Dermis microvascular lymphatic vessel endothelial cell (primary cell): Measurements from ENCODE around the gene LITAFD. TPM values are rescaled to one million over a fixed set of nuclear protein-coding genes. Genes with fewer than 3 reads are reported as not detected.
"Not testable (repeated sequence)": the region's sequence is repeated elsewhere in the genome, so short reads cannot be mapped to it uniquely, and the experiment has no call there.

Experiments used
- DNase-seq, 2 donors: peaks; one replicate each; pipeline versions ENCODE4 v3.0.0 to v3.0.0-alpha.2; 2010; ENCODE audit warnings: low read depth in 2 of 2
- total RNA-seq: library from RNA; depleted of rRNA; stranded (reverse); fragments of >200 nt; gene quantifications from 2 replicates; pipeline ENCODE4 v1.2.1, GENCODE V29; 2014

LITAFD gene
- not detected in 2 replicates for total RNA-seq

DNA sequence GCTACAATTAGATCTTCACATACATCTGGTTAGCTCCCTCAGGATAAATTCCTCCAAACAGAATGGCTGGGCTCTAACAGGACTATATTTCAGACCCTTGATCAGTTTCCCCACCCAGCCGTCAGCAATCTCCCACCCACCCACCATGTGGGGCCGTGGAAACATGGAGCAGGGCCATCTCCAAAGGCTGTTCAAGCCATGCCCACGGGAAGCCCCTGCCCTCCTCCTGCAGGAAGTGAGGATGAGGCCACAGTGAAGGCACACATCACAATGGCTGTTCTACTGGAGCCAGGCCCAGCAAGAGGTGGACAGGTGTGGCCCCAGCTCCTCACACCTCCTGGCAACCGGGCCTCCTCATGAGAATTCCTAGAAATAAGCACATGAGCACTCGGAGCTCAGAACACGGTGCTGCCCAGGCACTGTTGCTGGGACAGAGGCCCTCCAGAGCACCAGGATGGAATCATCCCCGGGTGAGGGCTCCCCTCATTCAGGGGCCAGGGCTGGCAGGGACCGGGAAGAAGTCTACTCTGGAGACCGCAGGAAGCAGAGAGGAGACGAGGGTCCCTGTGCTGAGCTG, at the start of gene LITAFD:
LITAFD (plus strand) TSS at position 311 of the 577 bp plus-strand sequence. CDS start 2,005 bp downstream, outside the sequence.
- no peak for DNase-seq

DNA sequence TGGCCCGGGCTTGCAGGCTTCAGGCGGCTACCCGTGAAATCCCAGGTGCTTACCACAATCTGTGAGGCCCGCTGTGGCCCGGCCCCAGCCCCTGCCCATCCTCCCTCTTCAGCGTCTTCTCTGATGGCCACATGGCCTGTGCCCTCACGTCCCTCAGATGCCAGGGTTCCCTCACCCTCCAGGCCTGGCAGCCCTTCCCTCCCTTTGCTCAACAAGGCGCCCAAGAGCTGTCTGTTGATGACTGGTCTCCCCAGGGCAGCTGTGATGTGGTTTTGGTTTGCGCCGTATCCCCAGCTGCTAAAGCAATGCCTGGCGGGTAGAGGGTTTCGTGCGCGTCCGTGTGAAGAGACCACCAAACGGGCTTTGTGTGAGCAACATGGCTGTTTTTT, 49.4 kb upstream of the LITAFD start:
- DNase-seq, result no peak

DNA sequence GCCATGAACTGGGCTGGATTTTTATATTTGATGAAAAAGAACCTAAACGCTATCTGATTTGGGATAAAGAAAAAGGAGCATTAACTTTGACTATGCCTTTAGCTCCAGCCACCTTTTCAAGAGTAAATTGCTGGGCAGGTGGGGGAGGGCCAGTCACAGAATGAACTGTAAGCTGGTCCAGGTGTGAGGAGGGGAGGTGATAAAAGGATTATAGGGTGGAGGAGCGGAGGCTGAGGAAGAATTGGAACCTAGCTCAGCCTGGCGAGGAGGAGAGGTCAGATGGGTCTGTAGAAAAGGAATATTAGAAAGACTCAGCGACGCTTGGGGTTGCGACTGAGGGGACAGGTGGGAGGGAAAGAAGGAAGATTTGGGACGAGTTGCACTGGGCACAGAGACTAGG, 45.4 kb upstream of the LITAFD start:
- not testable (repeated sequence) for DNase-seq

DNA sequence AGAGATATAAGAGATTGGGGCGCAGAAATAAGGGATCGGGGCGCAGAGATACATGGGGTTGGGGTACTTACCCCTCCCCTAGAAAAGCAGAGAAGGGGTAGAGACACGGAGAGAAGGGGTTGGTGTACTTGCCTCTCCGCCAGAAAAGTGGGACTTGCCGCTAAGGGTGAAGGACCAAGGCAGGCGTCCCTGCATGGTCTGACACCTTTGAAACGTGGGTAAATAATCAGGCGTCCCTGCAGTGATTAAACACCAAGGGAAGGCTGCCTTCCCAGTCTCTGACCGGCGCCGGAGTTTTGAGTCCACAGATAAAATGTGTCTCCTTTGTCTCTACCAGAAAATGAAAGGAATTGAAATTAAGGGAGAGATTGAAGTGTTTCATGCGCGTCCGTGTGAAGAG, 44.6 kb upstream of the LITAFD start:
- DNase-seq, result not testable (repeated sequence)

DNA sequence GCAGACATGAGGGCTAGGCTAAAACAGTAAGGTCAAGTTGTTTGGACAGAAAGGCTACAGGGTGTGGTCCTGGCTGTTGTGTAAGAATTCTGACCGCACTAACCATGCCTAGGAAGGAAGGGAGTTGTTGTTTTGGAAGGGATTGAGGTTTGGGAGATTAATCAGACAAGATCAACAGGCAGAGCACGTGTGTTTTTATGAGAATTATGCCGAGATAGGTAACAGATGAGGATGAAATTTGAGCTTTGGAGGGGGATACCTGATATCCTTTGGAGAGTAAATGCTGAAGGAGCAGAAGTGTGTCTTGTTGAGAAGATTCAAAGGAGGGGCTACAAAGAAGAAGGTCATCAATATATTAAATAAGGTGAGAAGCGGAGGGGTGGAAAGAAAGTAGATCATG, 40.1 kb upstream of the LITAFD start:
- DNase-seq, result not testable (repeated sequence)

DNA sequence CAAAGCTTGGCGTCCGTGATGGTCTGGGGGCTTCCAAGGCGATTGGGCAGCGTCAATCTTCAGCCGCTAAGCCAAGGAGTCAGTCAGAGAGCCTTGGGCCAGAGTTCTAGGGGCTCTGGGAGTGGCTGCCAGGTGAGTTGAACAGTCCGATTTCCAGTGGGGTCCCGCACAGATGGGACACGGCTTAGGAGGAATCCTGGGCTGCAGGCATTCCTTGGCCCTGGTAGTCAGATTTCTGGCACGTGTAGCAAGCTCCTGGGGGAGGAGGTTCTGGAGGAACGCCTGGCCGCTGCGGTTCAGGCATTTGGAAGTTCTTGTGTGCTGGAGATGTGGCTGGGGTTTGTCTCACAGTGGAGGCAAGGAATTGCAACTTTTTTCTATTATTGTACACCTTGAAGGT, 38.9 kb upstream of the LITAFD start:
- not testable (repeated sequence) for DNase-seq

DNA sequence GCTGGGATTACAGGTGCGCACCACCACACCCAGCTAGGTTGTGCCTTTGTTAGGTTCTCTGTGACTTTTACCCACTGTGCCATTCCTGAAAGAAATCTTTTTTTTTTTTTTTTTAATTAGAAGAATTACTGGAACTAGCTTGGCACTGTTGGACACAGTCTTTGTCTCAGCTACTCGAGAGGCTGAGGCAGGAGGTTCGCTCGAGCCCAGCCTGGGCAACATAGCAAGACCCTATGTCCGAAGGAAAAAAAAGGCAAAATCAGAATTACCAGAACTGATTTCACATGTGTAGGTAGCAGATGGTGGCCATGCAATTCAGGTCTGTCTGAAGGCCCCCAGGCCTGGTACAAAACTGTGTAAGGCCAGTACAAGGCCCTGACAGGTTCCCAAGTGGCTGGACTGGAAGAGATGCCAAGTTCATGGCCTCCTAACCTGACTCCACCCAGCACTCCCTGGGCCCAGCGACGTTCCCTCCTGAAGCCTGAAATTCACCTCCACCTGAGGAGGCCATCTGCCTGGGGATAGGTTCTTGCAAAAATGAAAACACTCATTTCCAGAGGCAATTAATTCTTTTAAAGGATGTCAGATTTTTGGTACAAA, 36.4 kb upstream of the LITAFD start:
- no peak for DNase-seq

DNA sequence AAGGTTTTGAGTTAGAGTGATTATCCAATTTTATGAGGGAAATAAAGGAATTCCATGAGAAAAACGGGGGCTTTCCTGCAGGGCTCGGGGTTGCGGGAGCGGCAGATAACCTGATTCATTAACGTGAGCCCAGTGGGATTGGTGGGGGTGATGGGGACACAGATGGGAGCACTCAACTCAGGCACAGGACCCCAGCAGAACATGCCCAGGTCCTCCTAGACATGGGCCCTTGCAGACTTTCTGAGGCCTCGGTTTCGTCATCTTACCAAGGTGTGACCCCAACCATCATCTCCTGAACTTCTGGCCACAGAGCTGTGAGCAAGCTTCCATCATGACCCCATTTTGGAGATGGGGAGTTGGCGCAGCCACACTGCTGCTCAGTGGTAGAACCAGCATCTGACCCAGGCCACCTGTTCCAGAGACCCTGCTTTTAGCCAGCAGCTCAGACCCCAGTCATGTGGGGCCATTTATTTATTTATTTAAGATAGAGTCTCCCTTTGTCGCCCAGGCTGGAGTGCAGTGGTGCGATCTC, 35.7 kb upstream of the LITAFD start:
- DNase-seq, result no peak

DNA sequence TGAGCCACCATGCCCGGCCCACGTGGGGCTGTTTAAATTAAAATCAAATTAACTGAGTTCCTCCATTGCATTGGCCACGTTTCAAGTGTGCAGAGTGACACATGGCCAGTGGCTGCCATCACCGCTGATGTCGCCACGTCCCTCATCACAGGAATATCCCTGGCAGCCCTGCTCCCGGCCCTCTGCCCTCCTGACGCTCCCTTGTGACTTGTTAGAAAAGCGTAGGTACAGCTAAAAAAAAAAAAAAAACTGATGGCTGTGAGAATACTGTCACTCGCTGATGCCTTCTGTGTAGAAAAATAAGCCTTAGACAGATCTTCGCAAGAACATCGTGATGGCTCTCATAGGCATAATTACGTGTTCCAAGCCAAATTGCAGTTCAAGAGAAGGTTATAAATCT, 35.0 kb upstream of the LITAFD start:
- no peak for DNase-seq

DNA sequence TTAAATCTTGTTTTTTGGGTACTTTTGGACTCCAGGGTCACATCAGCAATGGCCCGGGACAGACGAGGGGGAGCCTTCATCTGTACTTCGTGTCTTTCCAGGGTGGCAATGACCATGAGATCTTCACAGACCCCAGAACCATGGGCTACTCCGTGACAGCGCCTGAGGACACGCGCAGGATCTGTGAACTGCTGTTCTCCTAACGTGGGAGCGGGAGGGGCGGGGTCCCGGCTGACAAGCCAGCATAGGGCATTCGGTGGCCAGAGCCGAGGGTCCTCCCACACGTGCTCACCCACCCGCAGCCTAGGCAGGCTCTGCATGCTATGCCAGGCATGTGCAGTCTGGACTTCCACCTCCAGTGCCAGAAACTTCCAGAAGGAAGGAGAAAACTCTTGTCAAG, 34.5 kb upstream of the LITAFD start:
- DNase-seq, result no peak

DNA sequence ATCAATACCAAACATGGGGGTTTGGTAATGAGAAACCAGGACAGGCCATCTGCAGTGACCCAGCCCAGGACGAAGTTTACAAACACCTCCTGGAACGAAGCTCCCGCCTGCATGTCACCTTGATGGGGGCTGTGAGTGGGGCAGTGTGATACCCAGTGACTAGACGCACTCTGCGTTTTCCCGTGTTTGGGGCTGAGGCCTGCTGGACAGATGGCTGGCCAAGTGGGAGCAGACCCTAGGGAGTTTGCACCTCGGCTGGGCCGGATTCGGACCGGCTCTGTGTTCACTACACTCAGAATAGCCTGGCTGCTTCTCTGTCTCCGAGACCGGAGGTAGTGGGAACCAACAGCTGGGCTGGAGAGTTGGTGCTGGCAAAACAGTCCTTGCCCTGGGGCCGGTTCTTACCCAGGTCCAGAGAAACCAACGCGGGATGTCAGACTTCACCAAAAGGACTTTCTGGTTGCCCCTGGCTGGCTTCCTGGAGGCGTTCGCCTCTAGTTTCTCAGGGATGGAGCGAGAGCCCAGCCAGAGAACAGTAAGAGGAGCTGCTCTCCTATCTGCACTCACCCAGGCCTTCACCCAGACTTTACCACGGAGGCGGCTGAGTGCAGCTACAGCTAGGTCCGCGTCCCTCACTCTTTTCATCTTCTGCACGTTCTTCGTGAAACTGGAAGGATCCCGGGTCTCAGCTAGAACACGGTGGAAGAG, 33.8 kb upstream of the LITAFD start:
- DNase-seq, result no peak

DNA sequence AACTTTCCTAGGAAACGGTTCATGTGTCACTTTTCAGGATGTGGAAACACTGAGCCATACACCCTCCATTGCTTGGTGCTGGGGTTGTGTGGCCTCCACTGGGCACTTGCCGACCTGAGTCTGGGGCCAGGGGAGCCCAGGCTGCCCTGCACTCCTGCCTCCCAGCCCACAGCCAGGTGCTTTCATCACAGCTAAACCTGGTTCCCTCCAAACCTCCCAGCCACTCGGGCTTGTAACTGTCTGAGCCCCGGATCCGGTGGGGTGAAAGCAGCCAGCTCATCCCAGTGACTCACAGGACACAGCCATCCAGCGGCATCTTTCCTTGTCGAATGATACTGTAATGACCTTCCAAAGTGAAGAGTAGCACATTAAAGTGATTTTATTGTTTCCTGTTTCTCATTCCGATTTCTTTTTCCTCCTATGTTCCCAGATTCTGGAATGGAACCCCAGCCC, 33.2 kb upstream of the LITAFD start:
- DNase-seq, result peak in 1 of 2 donors; percentile 59

DNA sequence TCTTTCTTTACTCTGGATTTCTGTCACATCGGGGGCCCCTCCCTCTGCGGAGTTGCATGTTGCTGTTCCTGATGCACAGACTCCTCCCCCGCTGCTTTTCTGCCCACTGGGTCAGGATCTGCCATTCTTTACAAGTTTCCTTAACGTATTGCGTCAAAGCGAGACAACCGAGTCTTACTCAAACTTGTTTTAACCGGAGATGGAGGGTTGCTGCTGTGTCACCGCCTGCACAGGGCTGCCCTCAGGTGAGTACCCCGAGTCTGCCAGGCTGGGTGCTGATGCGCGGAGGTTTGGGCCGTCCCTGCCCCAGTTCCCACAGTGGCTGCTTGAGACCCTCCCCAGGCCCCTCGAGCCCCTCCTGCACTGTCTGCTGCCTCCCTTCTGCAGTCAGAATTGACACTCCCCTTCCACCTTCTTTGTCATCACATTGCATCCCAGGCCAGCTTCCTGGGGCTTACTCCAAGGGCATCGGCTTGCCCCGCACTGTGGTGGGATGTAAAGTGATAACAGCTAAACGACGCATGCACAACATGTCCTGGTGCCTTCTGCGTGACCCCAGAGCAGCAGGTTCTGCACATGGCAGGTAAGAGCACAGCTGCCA, 32.6 kb upstream of the LITAFD start:
- DNase-seq, result peak in 1 of 2 donors; percentile 31

DNA sequence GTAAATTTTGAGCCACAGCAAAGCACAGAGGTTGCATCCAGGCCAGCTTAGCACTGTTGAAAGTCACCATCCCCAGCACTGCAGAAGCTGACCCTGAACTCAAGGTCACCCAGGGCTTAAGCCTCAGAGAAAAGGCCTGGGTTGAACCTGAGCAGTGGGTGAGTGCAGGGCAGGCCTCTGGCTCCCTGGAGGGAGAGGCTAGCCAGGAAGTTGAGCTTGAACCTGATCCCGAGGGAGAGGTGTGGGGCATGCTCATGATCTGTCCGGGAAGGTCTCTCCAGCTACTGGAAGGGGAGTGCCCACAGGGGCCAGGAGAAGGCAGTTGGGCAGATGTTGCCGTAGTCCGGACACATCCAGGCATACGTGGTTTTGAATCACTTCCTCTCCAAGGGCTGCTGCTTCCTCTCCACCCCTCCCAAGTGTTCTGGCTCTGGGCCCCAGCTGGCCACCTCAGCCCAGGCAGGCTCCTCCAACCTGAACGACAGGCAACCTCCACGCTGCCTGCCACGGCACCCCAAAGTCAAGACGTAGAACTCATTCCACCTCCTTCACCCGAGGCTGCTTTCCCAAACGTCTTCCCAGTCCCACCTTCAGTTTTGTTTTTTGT, 31.8 kb upstream of the LITAFD start:
- peak; percentile 73 to 94 for DNase-seq

DNA sequence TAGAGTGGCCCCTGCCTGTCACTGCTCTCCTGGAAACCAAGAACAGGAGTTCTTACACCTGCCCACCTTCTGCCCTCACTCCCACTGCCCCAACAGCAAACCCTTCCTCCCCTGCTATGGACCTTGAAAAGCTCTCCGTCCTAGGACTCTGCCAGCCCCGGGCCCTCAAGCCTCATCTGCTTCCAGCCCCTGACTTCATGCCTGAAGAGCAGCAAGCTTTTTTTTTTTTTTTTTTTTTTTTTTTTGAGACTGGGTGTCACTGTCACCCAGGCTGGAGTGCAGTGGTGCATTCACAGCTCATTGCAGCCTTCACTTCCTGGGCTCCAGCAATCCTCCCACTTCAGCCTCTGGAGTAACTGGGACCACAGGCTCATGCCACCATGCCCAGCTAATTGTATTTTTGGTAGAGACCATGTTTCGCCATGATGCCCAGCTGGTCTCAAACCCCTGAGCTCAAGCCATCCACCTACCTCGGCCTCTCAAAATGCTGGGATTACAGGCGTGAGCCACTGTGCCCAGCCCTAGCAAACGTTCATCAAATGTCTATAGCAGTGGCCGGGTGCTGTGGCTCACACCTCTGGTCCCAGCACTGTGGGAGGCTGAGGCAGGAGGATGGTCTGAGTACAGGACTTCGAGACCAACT, 30.3 kb upstream of the LITAFD start:
- DNase-seq, result peak in 1 of 2 donors; percentile 0

DNA sequence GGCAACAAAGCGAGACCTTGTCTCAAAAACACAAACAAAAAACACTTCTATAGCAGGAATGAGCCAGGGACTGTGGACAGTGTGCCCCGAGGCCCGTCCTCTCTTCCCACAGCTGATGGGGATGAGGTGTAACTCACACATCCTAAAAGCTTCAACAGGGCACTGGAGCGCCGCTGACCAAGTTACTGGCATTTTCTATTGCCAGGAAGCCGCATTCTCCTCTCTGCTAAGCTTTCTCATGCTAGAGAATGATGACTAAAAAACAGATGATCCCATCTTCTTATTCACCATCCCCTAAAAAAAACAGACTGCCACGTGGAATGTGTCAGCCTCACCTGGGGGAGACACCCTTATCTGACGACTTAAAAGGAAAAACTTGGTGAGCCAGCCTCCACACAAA, 29.6 kb upstream of the LITAFD start:
- peak in 1 of 2 donors; percentile 0 for DNase-seq

DNA sequence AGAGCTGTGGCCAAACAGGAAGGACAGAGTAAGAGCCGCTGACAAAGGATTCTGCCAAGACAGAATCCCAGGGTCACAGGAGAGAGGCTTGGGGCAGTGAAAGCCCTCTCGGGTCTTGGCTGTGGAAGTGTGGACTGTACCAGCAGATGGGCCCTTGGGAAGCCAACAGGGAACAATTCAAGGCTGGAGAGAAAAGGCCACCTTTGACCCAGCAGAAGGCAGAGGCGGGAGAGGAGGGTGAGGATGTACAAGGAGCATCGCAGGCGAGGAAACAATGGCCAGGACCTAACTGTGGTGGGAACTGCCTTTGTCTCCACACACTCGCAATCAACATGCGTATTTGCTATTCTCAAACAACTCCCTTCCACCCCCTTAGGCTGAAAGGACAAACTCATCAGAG, 29.0 kb upstream of the LITAFD start:
- no peak for DNase-seq

DNA sequence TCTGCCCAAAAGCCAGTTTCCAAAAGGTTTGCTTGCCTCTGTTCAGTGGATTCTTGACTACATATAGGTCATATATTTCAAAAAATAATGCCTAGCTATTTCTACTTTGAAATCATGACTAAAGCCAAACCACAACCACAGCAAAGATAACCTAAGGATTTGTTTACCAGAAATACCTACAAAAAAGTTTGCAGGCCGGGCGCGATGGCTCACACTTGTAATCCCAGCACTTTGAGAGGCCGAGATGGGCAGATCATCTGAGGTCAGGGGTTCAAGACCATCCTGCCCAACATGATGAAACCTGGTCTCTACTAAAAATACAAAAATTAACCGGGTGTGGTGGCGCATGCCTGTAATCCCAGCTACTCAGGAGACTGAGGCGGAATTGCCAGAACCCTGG, 28.5 kb upstream of the LITAFD start:
- no peak for DNase-seq

DNA sequence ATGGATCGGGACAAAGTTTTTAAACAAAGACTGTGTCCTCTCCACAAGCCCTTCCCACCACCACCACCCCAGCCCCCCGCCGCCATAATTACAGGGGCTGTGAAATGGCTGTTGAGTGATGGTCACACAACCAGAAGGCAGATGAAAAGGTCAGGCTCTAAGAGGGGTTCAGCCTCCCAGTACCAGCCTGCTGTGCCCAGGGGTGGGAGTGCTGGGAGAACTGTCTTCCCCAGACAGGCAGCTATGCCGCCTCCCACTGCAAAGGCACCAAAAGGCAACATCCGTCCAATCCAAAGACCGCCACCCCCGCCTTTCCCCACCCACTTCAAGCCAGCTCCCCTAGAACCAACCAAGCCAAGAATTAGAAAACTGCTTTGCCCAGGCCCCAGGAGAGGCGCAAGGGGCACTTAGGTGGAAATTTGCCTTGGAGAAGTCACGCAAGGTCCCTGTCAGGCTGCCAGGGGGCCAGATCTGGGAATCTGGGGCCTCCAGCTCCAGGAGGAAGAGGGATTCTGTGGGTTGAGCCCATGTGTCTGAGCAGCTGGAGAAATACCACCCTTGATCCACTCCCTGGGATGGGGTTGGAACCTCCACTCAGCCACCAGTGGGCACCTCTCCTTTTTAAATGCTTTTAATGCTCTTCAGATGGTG, 27.7 kb upstream of the LITAFD start:
- DNase-seq, result no peak

DNA sequence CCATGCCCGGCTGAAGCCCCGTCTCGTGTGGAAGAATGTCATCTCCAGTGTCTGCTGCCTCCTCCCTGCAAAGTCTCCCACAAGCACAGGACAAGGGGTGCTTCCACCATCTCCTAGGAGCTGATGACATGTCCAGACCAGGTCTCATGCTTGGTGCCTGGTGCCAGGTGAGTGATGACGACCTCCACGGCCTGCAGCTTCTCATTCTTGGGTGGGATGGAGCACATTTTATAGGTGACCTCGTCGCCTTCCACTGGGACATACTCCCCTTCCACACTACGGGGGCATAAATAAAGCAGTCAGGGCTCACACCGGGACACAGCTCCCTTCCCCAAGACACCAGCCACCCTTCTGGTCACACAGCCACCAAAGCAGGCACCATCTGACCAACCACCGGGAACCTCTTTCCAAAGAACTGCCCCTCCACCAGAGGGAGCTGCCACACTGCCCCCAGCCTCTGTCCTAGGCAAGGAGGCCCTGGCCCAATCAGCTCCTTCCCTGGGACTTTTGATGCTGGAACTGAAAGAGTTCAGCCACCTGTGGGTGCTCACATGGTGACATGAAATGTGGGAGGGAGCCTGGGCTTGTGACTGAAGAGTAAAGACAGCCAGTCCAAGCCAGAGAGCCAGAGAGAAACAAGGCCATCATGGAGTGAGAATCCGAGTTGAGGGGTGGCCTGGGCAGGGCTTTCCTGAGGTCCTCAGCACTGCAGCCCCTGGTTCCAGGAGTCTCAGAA, 26.9 kb upstream of the LITAFD start:
- DNase-seq, result no peak
